Gastrocnemius medialis (tissue), 4 donors: Measurements from ENCODE around the gene WEE2.

Experiments used
- CTCF ChIP-seq, 5 experiments: fragments of 450-650 bp in 3 of 5; fragments of 200-600 bp in 2 of 5; sonication (generic) in 2 of 5; IDR thresholded peaks in 4 of 5; conservative IDR thresholded peaks in 1 of 5; 1 replicate in 4 of 5; 2 replicates in 1 of 5; pipeline ENCODE4 v1.5.1; 2016 to 2019; ENCODE audit warnings: antibody characterized with exemption in 5 of 5, mild to moderate bottlenecking in 3 of 5, moderate library complexity in 3 of 5
- POLR2A ChIP-seq, 2 donors: fragments of 450-650 bp; IDR thresholded peaks; one replicate each; pipeline ENCODE4 v1.6.1; 2017; ENCODE audit warnings: antibody characterized with exemption in 2 of 2, mild to moderate bottlenecking in 2 of 2, moderate library complexity in 2 of 2

- TF ChIP-seq CTCF (IDR thresholded peaks at IDR 0.05 in 4 of 5, conservative IDR thresholded peaks at IDR 0.05 in 1 of 5) (no peak), POLR2A (IDR thresholded peaks at IDR 0.05) (no peak)
Measured at GRCh38 chr7:141674171-141674671, 33.9 kb upstream of the WEE2 start.
